Keratinocyte (primary cell): ENCODE data around the gene CIPC. TPM values are rescaled to one million over a fixed set of nuclear protein-coding genes. Genes with fewer than 3 reads are reported as not detected.

Experiments
- DNase-seq: peaks from one replicate; pipeline ENCODE4 v3.0.0-alpha.2; 2011; ENCODE audit warnings: low read depth, missing footprints, low spot score
- FAIRE-seq: peaks from 2 replicates; lab custom pipeline; 2011; peaks lifted over from hg19 to GRCh38; lab: Jason Lieb, UNC
- H2AFZ ChIP-seq: 2 replicates; pipeline ENCODE4 v1.6.0; 2012; ENCODE audit warnings: low read length, control low read depth, inconsistent platforms; ENCODE audit not compliant: control insufficient read depth
- H3K27ac ChIP-seq: 2 replicates; pipeline ENCODE4 v1.5.1; 2011; ENCODE audit warnings: low read length; ENCODE audit not compliant: control insufficient read depth, insufficient read depth
- H3K27me3 ChIP-seq: 3 replicates; pipeline ENCODE4 v1.6.0; 2011; ENCODE audit warnings: low read length; ENCODE audit not compliant: control insufficient read depth, insufficient read depth; ENCODE audit errors: extremely low read depth
- H3K36me3 ChIP-seq, 2 experiments: 2 replicates in 1 of 2; 3 replicates in 1 of 2; pipeline ENCODE4 v1.5.1; 2011; ENCODE audit warnings: low read length in 2 of 2, mild to moderate bottlenecking in 1 of 2; ENCODE audit not compliant: control insufficient read depth in 2 of 2, insufficient read depth in 2 of 2; ENCODE audit errors: extremely low read depth in 1 of 2
- H3K4me1 ChIP-seq: 3 replicates; pipeline ENCODE4 v1.5.1; 2011; ENCODE audit warnings: low read length; ENCODE audit not compliant: control insufficient read depth, insufficient read depth; ENCODE audit errors: extremely low read depth
- H3K4me2 ChIP-seq: 3 replicates; pipeline ENCODE4 v1.6.0; 2011; ENCODE audit warnings: low read depth, low read length; ENCODE audit not compliant: control insufficient read depth, insufficient read depth; ENCODE audit errors: extremely low read depth
- H3K4me3 ChIP-seq, 3 experiments: fragments of 200-600 bp in 1 of 3; sonication (generic) in 1 of 3; 2 replicates in 2 of 3; 3 replicates in 1 of 3; pipeline ENCODE4 v1.5.1; 2011 to 2016; ENCODE audit warnings: low read length in 3 of 3, mild to moderate bottlenecking in 3 of 3, control low read depth in 2 of 3, inconsistent platforms in 1 of 3, low read depth in 1 of 3, mixed read lengths in 1 of 3, mixed run types in 1 of 3, moderate library complexity in 1 of 3; ENCODE audit not compliant: control insufficient read depth in 2 of 3, insufficient read depth in 2 of 3; ENCODE audit errors: extremely low read depth in 1 of 3
- H3K79me2 ChIP-seq: 2 replicates; pipeline ENCODE4 v1.6.0; 2012; ENCODE audit warnings: low read length; ENCODE audit not compliant: control insufficient read depth, insufficient read depth
- H3K9ac ChIP-seq: 3 replicates; pipeline ENCODE4 v1.6.0; 2011; ENCODE audit warnings: low read length; ENCODE audit not compliant: control insufficient read depth, insufficient read depth; ENCODE audit errors: extremely low read depth
- H3K9me1 ChIP-seq: 3 replicates; pipeline ENCODE4 v1.6.0; 2011; ENCODE audit warnings: low read length; ENCODE audit not compliant: control insufficient read depth, insufficient read depth; ENCODE audit errors: extremely low read depth
- H3K9me3 ChIP-seq: 2 replicates; pipeline ENCODE4 v1.5.1; 2012; ENCODE audit warnings: low read depth, low read length; ENCODE audit not compliant: control insufficient read depth
- H4K20me1 ChIP-seq: 3 replicates; pipeline ENCODE4 v1.6.0; 2011; ENCODE audit warnings: low read length; ENCODE audit not compliant: control insufficient read depth, insufficient read depth; ENCODE audit errors: extremely low read depth
- EZH2 ChIP-seq: IDR thresholded peaks from one replicate; pipeline ENCODE4 v1.6.1; 2012; ENCODE audit warnings: inconsistent platforms, mild to moderate bottlenecking, low read length, moderate library complexity
- dilution Hi-C: fragments of 300-500 bp; cut with MboI; formaldehyde crosslinking; loops from one replicate; pipeline ENCODE4 v1.7.0; 2020; ENCODE audit warnings: low sequenced_read_pairs; ENCODE audit not compliant: extremely low pct_ligation_motif_present
- polyA plus RNA-seq, 5 experiments: library from polyadenylated mRNA; depleted of rRNA in 3 of 5; stranded (reverse) in 3 of 5; stranded (forward) in 1 of 5; unstranded in 1 of 5; fragments of >200 nt; gene quantifications; 1 replicate in 1 of 5; 2 replicates in 3 of 5; 3 replicates in 1 of 5; pipeline versions ENCODE4 v1.2.1 to v1.2.3, GENCODE V29; 2011 to 2012; ENCODE audit warnings: missing spikeins in 2 of 5, low read depth in 1 of 5, low replicate concordance in 1 of 5
- TF ChIP-seq, protein P1 (sequence below), 3 experiments: IDR thresholded peaks in 1 of 3; conservative IDR thresholded peaks in 1 of 3; optimal IDR thresholded peaks in 1 of 3; 2 replicates in 2 of 3; 3 replicates in 1 of 3; pipeline versions ENCODE3 to v1.5.1; 2011; ENCODE audit warnings: low read length in 3 of 3, mild to moderate bottlenecking in 3 of 3, moderate library complexity in 2 of 3, control low read depth in 1 of 3, inconsistent platforms in 1 of 3; ENCODE audit not compliant: insufficient read depth in 2 of 3; ENCODE audit errors: extremely low read depth in 1 of 3

CIPC gene
- polyA plus RNA-seq, 1 donor (not counting 4 experiments of a cell fraction or from before 2014, with no cell fraction given): 13.2 TPM

- no peak overlapping the region for H3K9ac ChIP-seq
- H3K79me2 ChIP-seq: no peaks in the 10 kb centered on the region
- dilution Hi-C loops: no loop called here
- H3K36me3 ChIP-seq: peaks cover 13 to 19% of the 10 kb centered on the region in 2 experiments
- FAIRE-seq (no peak), DNase-seq (no peak)
- H3K4me1 ChIP-seq: peaks cover 5% of the 10 kb centered on the region
- H3K4me2 ChIP-seq: no peak overlapping the region
- H3K9me1 ChIP-seq: no peaks in the 10 kb centered on the region
- H3K27me3 ChIP-seq: no peaks in the 10 kb centered on the region
- H3K27ac ChIP-seq: no peak overlapping the region
- H4K20me1 ChIP-seq: no peaks in the 10 kb centered on the region
- no peak overlapping the region for H2AFZ ChIP-seq
- no peaks in the 10 kb centered on the region for H3K9me3 ChIP-seq
- TF ChIP-seq EZH2: no peak
- TF ChIP-seq, protein P1, sequence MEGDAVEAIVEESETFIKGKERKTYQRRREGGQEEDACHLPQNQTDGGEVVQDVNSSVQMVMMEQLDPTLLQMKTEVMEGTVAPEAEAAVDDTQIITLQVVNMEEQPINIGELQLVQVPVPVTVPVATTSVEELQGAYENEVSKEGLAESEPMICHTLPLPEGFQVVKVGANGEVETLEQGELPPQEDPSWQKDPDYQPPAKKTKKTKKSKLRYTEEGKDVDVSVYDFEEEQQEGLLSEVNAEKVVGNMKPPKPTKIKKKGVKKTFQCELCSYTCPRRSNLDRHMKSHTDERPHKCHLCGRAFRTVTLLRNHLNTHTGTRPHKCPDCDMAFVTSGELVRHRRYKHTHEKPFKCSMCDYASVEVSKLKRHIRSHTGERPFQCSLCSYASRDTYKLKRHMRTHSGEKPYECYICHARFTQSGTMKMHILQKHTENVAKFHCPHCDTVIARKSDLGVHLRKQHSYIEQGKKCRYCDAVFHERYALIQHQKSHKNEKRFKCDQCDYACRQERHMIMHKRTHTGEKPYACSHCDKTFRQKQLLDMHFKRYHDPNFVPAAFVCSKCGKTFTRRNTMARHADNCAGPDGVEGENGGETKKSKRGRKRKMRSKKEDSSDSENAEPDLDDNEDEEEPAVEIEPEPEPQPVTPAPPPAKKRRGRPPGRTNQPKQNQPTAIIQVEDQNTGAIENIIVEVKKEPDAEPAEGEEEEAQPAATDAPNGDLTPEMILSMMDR (optimal IDR thresholded peaks at IDR 0.05 in 1 of 3, IDR thresholded peaks at IDR 0.05 in 1 of 3, conservative IDR thresholded peaks at IDR 0.05 in 1 of 3; ENCODE audit: extremely low read depth in 1 of 3, insufficient read depth in 2 of 3, low read length in 3 of 3): no peak
- no peak overlapping the region for H3K4me3 ChIP-seq
These were observed 11.6 kb downstream of the CIPC start for GRCh38 chr14:77109656-77110055.

GRCh38 chr14:77110286-77110685 is 12.2 kb downstream of the CIPC start:
- H3K27ac ChIP-seq: no peak overlapping the region
- no peak for TF ChIP-seq EZH2
- TF ChIP-seq, protein P1 (optimal IDR thresholded peaks at IDR 0.05 in 1 of 3, IDR thresholded peaks at IDR 0.05 in 1 of 3, conservative IDR thresholded peaks at IDR 0.05 in 1 of 3; ENCODE audit: extremely low read depth in 1 of 3, insufficient read depth in 2 of 3, low read length in 3 of 3): no peak
- no peak overlapping the region for H3K9ac ChIP-seq
- H3K4me2 ChIP-seq: no peak overlapping the region
- dilution Hi-C loops: no loop called here
- no peaks in the 10 kb centered on the region for H3K79me2 ChIP-seq
- DNase-seq (no peak), FAIRE-seq (no peak)
- H3K4me1 ChIP-seq: peaks cover 5% of the 10 kb centered on the region
- H3K27me3 ChIP-seq: no peaks in the 10 kb centered on the region
- no peak overlapping the region for H3K4me3 ChIP-seq
- H3K9me3 ChIP-seq: no peaks in the 10 kb centered on the region
- H3K36me3 ChIP-seq: peaks cover 13 to 18% of the 10 kb centered on the region in 2 experiments
- H4K20me1 ChIP-seq: no peaks in the 10 kb centered on the region
- H3K9me1 ChIP-seq: no peaks in the 10 kb centered on the region
- no peak overlapping the region for H2AFZ ChIP-seq
